ENCODE measurements around the gene C10orf90.

Gene C10orf90, protein sequence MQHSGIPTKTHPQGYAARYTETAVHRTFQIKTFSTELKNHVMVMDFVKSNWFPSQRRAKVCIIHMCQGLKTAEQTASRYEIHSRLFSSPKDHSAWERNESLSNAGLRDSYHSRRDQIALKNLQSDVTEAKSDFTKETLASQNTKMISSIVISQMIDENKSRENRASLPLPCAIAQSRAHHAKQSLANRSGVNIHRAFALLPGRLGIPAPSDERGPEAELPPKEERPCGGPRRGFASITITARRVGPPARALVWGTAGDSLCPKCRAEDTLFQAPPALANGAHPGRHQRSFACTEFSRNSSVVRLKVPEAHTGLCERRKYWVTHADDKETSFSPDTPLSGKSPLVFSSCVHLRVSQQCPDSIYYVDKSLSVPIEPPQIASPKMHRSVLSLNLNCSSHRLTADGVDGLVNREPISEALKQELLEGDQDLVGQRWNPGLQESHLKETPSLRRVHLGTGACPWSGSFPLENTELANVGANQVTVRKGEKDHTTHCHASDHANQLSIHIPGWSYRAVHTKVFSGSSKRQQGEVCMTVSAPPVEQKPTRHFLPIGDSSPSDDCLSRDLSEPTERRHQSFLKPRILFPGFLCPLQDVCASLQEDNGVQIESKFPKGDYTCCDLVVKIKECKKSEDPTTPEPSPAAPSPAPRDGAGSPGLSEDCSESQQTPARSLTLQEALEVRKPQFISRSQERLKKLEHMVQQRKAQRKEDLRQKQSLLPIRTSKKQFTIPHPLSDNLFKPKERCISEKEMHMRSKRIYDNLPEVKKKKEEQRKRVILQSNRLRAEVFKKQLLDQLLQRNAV

DNA sequence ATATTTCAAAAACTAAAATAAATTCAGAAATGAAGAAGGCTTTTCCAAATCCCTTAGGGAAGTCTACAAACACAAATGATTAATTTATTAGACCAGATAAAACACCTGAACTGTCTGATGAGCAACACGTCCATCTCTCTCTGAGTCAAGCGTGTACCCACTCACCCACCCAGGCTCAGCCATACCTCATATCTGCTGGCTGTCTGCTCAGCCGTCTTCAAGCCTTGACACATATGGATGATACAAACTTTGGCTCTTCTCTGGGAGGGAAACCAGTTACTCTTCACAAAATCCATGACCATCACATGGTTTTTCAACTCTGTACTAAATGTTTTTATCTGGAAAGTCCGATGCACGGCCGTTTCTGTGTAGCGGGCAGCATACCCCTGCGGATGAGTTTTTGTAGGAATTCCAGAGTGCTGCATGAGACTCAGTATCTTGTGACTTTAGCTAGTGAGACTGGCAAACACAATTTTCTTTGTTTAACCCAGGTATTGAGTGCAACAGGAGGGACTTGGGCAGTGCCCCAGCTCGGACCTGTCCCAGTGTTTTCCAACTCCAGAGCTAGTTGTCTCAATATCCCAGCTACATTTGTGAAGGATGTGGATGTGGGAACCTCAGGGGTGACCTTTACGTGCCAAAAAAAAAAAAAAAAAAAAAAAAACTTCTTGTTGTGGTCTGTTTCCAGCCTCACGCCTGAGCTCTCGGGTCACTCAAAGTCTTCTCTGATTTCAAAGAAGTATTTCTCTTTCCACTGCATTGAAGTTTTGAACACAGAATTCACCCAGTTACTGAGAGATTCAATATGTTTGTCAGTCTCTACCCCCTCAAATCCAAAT lies at the start of gene C10orf90:
C10orf90 (minus strand) TSS at position 638 of the 839 bp plus-strand sequence; CDS start at position 425, 213 bp downstream.
- no peak for DNase-seq

DNA sequence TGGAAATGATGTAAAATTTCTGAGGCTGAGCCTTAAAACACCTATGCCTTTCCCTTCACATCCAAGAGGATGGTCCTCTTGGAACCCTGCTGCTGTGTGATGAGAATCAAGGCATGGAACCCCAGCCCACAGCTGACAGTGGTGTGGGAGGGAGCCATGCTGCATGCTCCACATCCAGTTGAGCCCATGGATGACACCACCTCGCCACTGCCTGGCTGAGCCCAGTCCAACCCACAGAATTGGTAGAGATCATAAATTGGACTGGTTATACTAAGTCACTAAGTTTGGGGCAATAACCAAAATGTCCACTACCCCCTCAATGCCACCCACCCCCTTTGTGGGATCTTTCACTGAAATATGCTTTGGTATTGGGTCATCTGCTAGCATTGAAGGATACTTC lies 45.9 kb upstream of the C10orf90 start:
- DNase-seq: no peak

DNA sequence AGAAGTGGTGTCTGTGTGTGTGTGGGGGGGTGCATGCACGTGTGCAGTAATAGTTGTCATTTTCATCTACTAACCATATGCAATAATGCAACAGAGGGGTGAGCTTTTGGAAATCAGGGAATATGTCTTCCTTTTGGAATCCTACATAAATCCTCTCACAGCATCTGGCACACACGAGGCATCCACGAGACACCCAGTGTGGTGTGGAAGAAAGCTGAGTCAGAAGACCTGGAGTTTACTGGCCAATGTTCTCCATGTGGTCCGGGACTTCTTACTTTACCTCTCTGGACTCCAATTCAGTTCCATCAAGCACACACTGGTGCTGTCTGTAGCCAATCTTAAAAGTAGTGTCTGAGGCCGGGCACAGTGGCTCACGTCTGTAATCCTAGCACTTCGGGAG lies 43.1 kb upstream of the C10orf90 start:
- no peak for DNase-seq

DNA sequence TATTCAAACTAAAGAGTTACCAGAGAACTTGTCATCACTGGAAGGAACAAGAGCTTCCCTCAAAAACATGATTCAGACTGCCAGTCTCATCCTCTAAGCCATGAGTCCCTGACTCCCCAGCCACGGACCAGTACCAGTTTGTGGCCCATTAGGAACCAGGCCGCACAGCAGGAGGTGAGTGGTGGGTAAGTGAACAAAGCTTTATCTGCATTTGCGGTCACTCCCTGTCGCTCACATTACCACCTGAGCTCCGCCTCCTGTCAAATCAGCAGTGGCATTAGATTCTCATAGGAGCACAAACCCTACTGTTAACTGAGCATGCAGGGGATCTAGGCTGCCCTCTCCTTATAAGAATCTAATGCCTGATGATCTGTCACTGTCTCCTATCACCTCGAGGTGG lies 42.2 kb upstream of the C10orf90 start:
- no peak for DNase-seq

DNA sequence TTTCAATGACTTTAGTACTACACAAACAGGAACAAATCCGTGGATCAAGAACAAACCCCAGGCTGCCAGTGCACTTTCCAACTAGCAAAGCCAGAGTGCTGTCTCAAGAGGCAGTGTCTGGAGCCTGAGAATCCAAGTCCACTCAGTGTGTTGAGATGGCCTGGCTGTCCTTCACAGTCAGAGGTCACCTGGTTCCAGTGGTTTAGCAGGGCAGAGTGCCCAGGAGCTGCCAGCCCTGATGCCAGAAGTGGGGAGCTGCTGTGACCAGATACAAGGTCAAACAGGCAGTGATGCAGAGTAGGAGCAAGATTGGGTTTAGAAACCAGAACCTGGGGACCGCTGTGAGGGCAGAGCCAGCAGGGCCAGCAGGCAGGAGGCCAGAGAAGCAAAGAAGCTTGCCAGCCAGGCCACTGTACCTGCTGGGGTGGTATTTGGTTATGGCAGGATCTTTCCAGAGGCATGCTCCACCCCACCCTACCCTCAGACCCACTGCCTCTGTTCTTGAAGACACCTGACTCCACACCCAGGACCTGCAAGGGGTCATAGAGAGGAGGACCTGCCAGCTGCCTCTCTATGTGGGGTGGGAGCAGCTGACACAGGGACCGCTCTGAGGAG lies 35.6 kb upstream of the C10orf90 start:
- no peak for DNase-seq

DNA sequence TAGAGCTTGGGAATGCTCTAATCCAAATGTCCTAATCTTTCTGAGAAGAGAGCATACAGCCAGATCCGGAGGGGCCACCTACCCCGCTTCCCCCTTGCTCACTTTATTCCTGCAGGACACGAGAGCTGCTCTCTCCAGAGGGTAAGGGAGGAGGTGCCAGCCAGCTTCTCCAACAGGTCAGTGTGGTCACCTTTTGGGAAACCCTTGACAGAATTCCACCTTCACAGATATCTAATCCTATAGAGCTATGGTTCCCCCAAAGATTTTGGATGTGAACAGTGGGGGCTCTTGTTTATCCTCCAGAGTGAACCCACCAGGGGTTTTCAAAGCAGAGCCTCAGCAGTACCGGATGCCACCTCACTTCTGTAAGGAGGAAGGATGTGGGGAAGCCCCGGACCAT lies 34.6 kb upstream of the C10orf90 start:
- no peak for DNase-seq

DNA sequence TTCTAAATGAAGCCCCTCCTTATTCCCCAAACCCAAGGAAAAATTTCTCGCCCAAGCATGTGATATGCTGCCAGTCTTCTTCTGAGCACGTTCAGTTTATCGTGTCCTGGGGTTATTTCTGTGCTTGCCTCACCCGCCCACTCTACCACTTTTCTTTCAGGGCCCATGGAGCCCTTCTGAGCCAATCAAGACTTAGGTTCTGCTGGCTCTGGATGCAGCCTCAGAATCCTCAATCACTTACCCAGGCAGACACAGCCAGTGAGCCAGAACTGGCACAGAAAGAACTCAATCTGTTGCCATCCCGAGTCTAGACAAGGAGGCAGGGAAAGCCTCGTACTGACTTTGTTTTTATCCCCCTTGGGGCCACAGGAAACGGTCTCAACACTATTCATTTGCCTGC lies 34.2 kb upstream of the C10orf90 start:
- DNase-seq: no peak

DNA sequence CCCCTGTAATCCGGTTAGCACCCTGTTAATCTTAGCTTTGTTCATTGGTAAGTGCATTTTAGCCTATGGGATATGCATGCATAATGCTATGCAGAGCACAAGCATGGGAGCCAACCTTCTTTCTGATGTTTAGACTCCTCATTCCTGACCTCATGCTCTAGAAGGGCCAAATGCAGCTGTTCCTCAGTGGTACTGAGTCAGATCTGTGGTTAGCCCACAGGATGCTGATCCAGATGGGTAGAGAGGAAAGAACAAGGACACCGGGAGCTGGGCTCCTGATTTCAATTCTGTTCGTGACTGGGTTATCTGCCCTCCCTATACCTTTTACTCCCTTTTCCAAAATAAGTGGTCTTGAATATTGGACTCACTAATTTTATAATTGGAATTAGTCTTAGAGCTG lies 31.7 kb upstream of the C10orf90 start:
- DNase-seq: no peak

DNA sequence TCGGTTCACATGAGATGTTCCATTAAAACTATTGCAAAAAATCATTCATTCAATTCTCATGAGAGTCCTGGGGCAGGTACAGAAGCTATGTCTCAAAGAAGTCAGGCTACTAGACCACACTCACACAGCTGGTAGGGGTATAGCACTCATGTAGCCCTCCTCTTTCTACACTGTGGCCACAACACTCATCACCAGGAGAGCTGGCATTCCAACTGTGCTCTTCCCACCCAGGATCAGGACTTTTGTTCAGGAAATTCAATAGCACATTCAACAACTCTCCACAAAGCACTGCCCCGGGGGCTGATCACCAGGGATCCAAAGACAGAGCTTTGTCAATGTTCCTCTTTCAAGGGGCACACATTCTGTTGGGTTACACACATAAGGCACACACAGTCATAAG lies 31.0 kb upstream of the C10orf90 start:
- DNase-seq: no peak

DNA sequence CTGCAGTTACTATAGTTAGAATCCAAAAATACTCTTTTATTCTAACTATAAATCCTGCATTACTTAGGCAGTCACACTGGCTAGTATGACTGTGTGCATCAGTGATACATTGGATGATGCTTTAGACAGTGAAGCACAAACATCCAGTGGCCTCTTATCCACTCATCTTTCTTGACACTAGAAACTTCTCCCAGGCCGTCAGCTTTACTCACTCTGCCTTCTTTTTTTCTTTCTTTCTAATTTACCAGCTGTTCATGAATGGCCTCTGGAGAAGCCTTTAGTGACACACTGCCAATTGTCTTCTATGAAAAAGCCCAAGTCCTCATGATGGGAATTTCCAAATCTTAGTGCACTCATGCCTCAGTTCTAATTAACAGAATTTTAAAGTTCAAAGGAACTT lies 26.2 kb upstream of the C10orf90 start:
- no peak for DNase-seq

DNA sequence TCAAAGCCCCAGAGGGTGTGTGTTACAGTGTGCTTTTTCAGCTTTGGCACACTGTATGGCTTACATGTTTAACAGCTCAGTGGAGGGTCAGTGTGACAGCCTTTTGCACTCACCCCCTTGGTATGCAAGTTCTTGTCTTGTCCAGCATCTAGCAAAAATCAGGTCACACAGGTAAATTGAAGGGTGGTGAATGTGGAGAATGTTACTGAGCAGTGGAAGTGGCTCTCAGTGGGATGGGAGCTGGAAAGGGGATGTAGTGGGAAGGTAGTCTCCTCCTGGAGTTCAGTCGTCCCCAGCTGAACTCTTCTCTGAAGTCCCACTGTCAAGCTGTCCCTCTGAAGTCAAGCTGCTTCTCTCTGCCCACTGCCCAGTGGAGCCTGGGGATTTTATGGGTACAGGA lies 21.0 kb upstream of the C10orf90 start:
- no peak for DNase-seq

DNA sequence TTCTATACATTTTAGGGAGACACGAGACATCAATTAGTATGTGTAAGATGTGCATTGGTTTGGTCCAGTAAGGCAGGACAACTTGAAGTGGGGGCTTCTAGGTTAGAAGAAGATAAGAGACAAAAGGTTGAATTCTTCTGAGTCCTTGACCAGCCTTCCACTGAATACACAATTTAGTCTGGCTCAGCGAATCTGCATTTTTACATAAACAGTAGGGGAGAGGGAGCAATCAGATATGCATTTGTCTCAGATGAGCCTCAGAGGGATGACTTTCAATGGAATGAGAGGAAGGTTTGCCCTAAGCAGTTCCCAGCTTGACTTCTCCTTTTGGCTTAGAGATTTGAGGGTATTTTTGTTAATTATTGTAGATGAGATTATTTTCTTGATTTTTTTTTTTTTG lies 20.0 kb upstream of the C10orf90 start:
- no peak for DNase-seq

DNA sequence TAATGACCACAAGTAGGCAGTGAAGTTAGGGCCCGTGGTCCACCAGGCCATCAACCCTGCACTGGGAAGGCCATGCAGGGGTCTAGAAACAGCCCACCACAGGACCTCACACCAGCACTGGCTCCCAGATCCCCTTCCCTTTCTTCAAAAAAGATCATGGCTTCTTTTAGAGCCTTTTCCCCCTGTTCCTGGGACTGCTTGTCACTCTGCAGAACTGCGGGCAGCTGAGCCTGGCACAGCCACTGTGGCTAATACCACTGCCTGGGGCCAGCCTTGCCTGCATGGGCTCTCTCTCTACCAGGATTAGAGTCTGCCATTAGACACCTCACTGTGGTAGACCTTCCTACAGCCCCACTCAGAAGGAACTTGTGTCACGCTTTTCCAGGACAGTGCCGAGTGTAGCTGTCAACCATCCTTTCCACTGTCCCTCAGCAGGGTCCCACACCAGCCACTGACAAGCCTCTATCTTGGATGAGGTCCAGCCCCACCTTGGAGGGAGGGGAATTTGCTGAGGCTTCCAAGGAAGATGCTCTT lies 19.0 kb upstream of the C10orf90 start:
- DNase-seq: no peak

DNA sequence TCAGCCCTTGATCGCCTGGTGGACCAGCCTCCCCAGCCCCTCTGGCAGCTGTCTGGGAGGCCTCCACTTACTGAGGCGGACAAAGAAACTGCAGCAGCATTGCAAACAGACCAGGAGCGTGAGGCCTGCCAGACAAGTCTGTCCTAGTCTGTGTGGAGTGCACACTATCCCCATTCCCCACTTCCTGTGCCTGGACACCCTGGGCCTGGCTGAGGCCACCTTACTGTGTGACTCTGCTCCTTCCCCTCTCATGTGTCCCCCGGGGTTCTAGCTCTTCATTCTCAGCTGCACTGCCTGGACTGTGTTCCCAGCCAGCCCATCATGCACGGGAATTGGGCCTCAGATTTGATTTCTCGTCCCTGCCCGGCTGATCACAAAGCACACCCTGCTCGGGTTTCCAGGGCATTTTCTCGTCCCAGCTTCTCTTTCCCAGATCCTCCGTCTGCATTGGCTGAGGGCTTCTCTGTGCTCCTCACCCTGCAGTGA lies 16.7 kb upstream of the C10orf90 start:
- no peak for DNase-seq

DNA sequence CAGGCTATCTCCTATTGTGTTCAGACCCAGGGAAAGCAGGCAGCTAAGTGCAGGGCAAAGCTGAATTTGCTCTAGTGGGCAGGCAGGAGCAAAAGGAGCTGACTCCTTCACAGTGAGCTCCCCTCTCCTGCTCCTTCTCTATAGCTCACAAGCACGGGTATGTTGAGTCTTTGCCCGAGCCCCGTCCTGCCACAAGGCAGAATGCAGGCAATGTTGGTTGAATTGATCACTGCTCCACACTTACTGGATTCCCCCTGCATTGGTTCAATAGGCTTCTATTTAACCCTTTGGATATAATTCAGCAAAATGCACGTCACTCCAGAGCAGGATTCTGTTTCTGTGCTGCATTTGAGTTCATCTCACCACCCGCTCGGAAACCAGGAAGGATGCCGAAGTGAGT lies 16.2 kb upstream of the C10orf90 start:
- DNase-seq: no peak

DNA sequence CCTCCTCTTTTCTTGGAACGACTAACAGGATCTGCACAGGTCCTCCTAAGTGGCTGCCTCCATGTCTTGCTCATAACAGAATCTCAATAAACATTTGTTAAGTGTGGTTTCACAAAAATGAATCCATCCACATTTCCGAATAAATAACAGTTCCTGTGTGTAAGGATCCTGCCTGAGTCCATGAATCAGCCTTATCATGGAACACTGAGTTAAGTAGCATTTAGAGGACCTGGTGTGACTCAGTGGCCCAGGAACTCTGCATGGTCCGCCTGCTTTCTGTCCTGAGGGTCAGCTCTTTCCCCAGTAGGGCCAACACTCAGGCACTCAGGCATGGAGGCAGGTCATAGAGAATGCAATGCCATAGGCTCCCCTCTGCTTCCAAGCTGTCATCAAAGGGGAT lies 15.8 kb upstream of the C10orf90 start:
- no peak for DNase-seq

DNA sequence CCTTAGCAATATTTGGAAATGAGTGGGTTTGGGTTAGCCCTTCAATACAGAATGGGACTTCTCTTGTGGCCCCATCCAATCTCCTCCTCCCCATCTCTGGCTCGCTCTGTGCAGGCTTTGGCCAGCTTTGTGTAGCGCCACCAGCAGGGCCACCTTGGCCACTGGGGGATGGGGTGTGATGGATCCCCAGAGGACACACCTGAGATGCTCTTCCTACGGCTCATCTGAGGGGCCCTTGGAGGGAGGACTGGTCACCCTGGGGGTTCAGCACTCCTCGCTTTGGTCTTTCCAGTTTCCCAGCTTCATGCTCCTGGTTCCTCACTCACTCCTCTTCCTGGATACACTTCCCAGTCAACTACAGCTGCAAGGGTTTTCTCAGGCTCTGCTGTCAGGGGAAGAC lies 15.3 kb upstream of the C10orf90 start:
- no peak for DNase-seq

DNA sequence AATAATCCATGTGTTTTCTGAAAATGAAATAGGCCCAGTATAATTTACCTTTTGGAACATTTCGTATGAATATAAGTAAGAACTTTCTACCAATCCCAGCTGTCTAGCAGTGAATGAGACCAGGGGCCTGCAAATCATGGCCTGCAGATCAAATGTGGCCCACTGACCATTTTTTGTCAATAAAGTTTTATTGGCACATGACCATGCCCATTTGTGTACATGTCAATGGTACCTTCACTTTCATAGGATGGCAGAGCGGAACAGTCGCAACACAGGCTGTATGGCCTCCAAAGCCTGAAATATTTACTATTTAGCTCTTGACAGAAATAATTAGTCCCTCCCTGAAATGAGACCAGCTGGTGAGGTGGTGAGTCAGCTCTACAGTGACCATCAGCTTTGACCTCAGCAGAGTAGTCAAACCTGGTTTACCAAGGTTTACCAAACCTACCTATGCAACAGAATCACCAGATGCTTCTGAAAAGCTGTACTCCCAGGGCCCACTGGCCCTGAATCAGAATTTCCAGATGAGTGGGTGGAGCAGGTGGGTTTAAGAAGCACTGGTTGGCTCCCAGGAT lies 13.8 kb upstream of the C10orf90 start:
- no peak for DNase-seq

DNA sequence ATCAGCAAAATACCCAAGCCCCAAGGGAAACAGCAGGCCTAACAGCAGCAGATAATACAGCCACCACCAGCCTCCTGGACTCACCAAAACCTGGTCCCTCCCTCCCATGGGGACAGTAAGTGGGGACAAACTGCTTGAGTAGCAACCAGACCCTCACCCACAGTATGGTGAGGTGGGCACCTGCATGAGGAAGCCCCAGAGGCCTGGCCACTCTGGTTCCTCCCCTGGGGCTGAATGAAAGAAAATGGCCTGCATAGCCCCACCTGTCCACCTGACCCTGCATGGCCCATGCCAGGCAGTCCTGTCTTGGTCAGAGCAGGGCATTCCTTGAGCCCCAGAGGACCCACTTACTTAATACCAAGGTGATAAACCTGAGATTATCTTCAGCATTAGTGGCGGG lies 13.0 kb upstream of the C10orf90 start:
- no peak for DNase-seq

DNA sequence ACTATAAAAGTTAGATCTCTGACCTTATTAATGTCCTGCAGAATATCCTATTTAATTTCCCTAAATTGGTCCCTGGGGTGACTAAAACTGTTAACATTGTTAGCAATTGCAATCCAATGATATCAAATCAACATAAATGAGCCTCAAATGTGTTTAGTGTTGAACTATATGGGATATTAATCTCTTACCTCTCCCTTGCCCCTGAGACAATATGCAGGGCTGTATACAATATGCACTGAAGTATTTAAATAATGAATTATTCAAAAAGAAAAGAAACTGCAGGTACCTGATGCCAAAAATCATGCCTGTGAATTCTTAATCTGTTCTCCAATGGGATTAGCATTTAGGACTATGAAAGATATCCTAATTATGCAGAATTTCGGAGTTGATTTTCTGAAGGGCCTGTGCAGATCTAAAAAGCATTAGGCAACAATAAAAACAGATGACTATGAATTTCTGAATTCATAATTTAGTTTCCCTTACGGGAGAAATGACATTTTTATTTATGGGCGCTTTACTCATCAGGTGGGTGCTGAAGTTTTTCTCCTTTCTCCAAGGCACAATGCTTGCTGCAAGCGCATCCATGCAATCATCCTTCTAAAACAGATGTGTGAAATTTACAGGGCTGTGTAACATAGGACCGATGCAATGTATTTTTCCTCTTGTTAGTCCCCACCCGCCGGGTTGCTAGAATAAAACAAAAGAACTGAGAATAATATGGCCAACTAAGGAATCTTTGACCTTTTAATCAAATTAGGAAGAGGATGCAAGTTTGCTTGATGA lies 5.4 kb upstream of the C10orf90 start:
- DNase-seq: no peak

Measured in NCI-H2029 treated with DMSO at 0.1 percent for 48 hours (cell line).